HEK293 (cell line): ENCODE measurements around the gene LNPEP.

Experiments
- CTCF ChIP-seq: fragments of 450-650 bp; formaldehyde crosslinking; IDR thresholded peaks from 2 replicates; pipeline ENCODE4 v1.5.1; 2016; ENCODE audit warnings: missing biosample characterization, missing genetic modification characterization
- KLF10 ChIP-seq: fragments of 450-650 bp; IDR thresholded peaks from 2 replicates; pipeline ENCODE4 v1.5.1; 2018; ENCODE audit warnings: missing biosample characterization, mild to moderate bottlenecking, missing genetic modification characterization
- KLF9 ChIP-seq: fragments of 450-650 bp; formaldehyde crosslinking; IDR thresholded peaks from 2 replicates; pipeline ENCODE4 v1.5.1; 2016; ENCODE audit warnings: missing biosample characterization, missing genetic modification characterization, low read depth
- MEIS1 ChIP-seq: sonication (generic); formaldehyde crosslinking; IDR thresholded peaks from 2 replicates; pipeline ENCODE4 v1.8.1; 2022; ENCODE audit warnings: missing genetic modification reagents, mild to moderate bottlenecking, borderline replicate concordance
- YY1 ChIP-seq: fragments of 450-650 bp; formaldehyde crosslinking; IDR thresholded peaks from 2 replicates; pipeline ENCODE4 v1.5.1; 2018; ENCODE audit warnings: missing biosample characterization, missing genetic modification characterization
- ZFP37 ChIP-seq: fragments of 450-650 bp; formaldehyde crosslinking; IDR thresholded peaks from 2 replicates; pipeline ENCODE4 v1.5.1; 2016; ENCODE audit warnings: missing biosample characterization, missing genetic modification characterization
- ZFP41 ChIP-seq: fragments of 450-650 bp; formaldehyde crosslinking; IDR thresholded peaks from 2 replicates; pipeline ENCODE4 v1.5.1; 2016; ENCODE audit warnings: missing biosample characterization, missing genetic modification characterization, borderline replicate concordance
- ZNF10 ChIP-seq: fragments of 450-650 bp; formaldehyde crosslinking; IDR thresholded peaks from 2 replicates; pipeline ENCODE4 v1.5.1; 2017; ENCODE audit warnings: missing biosample characterization, missing genetic modification characterization
- ZNF266 ChIP-seq: fragments of 450-650 bp; formaldehyde crosslinking; IDR thresholded peaks from 2 replicates; pipeline ENCODE4 v1.5.1; 2016; ENCODE audit warnings: missing biosample characterization, missing genetic modification characterization, low read depth
- ZNF311 ChIP-seq: fragments of 450-650 bp; formaldehyde crosslinking; IDR thresholded peaks from 2 replicates; pipeline ENCODE4 v1.5.1; 2017; ENCODE audit warnings: missing biosample characterization, missing genetic modification characterization, borderline replicate concordance
- ZNF571 ChIP-seq: fragments of 450-650 bp; formaldehyde crosslinking; IDR thresholded peaks from 2 replicates; pipeline ENCODE4 v1.5.0; 2017; ENCODE audit warnings: missing biosample characterization, missing genetic modification characterization
- TF ChIP-seq, protein P1 (sequence below): fragments of 450-650 bp; formaldehyde crosslinking; IDR thresholded peaks from 2 replicates; pipeline ENCODE4 v1.5.1; 2016; ENCODE audit warnings: missing biosample characterization, missing genetic modification characterization
- TF ChIP-seq, protein P2 (sequence below): sonication (generic); formaldehyde crosslinking; IDR thresholded peaks from 2 replicates; pipeline ENCODE4 v1.8.1; 2022; ENCODE audit warnings: mild to moderate bottlenecking, moderate library complexity, missing genetic modification reagents

DNA sequence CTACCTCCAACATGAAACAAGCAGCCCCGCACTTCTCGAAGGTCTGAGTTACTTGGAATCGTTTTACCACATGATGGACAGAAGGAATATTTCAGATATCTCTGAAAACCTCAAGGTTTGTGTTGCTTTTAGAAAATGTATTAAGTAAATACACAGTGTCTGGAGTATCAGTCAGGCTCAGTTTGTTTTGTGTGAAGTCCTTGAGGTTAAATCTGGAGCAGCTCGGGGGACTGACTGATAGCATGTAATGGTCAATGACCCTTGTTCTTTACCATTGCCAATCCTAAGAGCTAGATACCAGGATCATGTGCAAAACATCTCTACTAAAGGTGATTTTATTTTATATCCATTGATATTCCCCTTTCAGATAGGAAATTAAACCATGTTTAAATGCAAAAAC, 26.9 kb upstream of the LNPEP start:
- TF ChIP-seq KLF10 (no peak), ZFP41 (tag by site-specific recombination) (no peak), CTCF (tag by site-specific recombination) (no peak), ZFP37 (tag by site-specific recombination) (no peak), ZNF571 (tag by site-specific recombination) (no peak), ZNF10 (tag by site-specific recombination) (no peak), YY1 (tag by site-specific recombination) (no peak), ZNF311 (tag by site-specific recombination) (no peak), MEIS1 (CRISPR knock-in tag) (no peak), KLF9 (tag by site-specific recombination) (no peak), ZNF266 (tag by site-specific recombination) (no peak)
- TF ChIP-seq, protein P1, sequence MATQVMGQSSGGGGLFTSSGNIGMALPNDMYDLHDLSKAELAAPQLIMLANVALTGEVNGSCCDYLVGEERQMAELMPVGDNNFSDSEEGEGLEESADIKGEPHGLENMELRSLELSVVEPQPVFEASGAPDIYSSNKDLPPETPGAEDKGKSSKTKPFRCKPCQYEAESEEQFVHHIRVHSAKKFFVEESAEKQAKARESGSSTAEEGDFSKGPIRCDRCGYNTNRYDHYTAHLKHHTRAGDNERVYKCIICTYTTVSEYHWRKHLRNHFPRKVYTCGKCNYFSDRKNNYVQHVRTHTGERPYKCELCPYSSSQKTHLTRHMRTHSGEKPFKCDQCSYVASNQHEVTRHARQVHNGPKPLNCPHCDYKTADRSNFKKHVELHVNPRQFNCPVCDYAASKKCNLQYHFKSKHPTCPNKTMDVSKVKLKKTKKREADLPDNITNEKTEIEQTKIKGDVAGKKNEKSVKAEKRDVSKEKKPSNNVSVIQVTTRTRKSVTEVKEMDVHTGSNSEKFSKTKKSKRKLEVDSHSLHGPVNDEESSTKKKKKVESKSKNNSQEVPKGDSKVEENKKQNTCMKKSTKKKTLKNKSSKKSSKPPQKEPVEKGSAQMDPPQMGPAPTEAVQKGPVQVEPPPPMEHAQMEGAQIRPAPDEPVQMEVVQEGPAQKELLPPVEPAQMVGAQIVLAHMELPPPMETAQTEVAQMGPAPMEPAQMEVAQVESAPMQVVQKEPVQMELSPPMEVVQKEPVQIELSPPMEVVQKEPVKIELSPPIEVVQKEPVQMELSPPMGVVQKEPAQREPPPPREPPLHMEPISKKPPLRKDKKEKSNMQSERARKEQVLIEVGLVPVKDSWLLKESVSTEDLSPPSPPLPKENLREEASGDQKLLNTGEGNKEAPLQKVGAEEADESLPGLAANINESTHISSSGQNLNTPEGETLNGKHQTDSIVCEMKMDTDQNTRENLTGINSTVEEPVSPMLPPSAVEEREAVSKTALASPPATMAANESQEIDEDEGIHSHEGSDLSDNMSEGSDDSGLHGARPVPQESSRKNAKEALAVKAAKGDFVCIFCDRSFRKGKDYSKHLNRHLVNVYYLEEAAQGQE (tag by site-specific recombination): no peak
- TF ChIP-seq, protein P2, sequence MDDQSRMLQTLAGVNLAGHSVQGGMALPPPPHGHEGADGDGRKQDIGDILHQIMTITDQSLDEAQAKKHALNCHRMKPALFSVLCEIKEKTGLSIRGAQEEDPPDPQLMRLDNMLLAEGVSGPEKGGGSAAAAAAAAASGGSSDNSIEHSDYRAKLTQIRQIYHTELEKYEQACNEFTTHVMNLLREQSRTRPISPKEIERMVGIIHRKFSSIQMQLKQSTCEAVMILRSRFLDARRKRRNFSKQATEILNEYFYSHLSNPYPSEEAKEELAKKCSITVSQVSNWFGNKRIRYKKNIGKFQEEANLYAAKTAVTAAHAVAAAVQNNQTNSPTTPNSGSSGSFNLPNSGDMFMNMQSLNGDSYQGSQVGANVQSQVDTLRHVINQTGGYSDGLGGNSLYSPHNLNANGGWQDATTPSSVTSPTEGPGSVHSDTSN: no peak
